Suprapubic skin (tissue), 4 donors: ENCODE data around the gene DTNBP1.

Source experiments
- CTCF ChIP-seq, 2 donors: fragments of 200-600 bp in 1 of 2; fragments of 450-650 bp in 1 of 2; sonication (generic) in 1 of 2; IDR thresholded peaks; one replicate each; pipeline ENCODE4 v1.5.1; 2016 to 2019; ENCODE audit warnings: antibody characterized with exemption in 2 of 2, mild to moderate bottlenecking in 1 of 2, moderate library complexity in 1 of 2
- POLR2A ChIP-seq, 2 donors: fragments of 450-650 bp; IDR thresholded peaks; one replicate each; pipeline ENCODE4 v1.6.1; 2017; ENCODE audit warnings: antibody characterized with exemption in 2 of 2, mild to moderate bottlenecking in 2 of 2, moderate library complexity in 2 of 2
- POLR2AphosphoS5 ChIP-seq, 3 donors: sonication (generic); formaldehyde crosslinking; IDR thresholded peaks; one replicate each; pipeline ENCODE4 v1.6.1; 2017; ENCODE audit warnings: antibody characterized with exemption in 3 of 3

GRCh38 chr6:15653581-15653980 is 9.2 kb downstream of the DTNBP1 start:
- TF ChIP-seq POLR2AphosphoS5 (IDR thresholded peaks at IDR 0.05) (no peak), CTCF (IDR thresholded peaks at IDR 0.05) (no peak), POLR2A (IDR thresholded peaks at IDR 0.05) (no peak)
